Occipital lobe (tissue), 2 donors: ENCODE data around the gene GDPD5. TPM values are rescaled to one million over a fixed set of nuclear protein-coding genes. Genes with fewer than 3 reads are reported as not detected.

Experiments used
- DNase-seq: peaks from one replicate; lab custom pipeline; 2025; lab: John Stamatoyannopoulos, UW
- total RNA-seq: library from RNA; depleted of rRNA; stranded (reverse); fragments of >200 nt; gene quantifications from one replicate; pipeline ENCODE4 v1.2.3, GENCODE V29; 2014

The GDPD5 gene
- total RNA-seq, 1 donor from 2014 or later = 9.8 TPM

DNA sequence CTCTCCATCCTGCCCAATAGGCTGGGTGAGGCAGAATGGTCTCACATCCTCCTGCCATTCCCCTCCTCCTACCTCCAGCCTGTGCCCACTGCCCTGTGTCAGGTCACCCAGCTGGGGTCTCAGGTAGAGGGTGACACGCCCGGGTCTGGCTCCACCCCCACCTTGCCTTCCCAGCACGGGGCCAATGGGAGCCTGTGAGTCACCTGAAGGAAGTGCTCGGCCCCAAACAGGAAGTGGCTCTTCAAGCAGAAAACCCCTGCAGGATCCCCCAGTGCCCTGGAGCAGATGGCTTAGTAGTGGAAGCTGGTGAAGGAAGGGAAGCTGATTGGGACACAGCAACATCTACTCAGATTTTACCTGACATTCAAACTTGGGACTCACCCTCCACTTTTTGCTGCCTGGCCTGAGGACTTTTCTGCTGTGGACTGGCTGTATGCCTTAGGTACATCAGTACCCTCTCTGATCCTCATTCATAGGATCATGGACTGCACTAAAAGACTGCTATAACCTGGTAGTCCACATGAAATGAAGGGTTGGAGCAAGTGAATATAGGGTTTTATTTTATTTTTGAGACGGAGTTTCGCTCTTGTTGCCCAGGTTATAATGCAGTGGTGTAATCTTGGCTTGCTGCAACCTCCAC, 33.4 kb downstream of the GDPD5 start:
- no peak for DNase-seq

DNA sequence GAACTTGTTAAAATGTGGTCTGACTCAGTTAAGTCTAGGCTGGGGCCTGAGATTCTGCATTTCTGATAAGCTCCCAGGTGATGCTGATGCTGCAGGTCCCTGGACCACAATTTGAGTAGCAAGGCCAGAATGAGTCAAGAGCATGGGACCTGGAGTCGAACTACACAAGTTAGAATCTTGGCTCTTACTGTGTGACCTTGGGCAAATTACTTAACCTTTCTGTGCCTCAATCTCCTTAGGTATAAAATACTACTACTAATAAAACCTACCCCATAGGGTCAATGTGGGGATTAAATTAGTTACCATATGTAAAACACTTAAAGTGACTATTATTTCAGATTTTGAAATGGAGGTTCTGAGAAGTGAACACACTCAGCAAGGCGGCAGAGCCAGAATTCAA, 34.3 kb downstream of the GDPD5 start:
- no peak for DNase-seq

DNA sequence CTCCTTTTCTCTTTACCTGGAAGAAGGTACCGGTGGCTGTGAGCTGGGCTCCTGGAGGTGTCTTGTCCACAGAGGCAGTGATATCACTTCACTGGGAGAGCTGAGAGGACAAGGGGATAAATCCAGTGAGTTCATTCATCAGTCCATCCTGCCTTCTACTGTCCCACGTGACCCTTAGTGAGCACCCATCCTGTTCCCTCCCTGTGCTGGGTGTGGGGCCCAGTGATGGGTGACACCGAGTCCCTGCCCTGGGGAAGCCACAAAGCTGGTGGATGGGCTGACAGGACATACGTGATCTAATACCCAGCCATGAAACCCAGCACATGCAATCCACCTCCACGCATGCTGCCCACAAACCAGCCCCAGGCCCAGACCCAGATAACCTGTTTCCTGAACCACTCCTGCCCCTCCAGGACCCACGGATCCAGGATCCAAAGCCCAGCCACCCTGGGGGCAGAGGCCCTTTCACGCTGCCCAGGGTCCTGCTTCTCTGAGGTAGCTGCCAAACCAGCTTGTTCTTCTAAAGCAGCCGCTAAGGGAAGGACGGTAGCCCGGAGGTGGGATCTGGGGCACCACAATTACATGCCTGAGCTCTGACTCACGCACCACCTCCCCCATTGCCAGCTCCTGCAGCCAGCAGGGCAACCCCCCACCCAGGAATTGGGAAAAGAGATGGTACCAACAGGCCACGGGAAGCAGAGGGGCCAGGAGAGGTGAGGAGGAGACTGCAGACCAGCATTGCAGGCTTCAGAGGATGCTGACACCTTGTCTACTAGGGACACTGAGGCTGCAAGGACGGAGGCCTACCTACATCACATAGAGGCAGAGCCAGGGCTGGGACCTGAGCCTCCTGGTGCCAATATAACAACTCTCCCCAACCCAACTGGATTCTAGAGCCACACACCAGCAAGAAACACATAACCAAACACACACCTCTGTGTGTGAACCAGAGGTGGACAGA, 35.2 kb downstream of the GDPD5 start:
- DNase-seq = no peak

DNA sequence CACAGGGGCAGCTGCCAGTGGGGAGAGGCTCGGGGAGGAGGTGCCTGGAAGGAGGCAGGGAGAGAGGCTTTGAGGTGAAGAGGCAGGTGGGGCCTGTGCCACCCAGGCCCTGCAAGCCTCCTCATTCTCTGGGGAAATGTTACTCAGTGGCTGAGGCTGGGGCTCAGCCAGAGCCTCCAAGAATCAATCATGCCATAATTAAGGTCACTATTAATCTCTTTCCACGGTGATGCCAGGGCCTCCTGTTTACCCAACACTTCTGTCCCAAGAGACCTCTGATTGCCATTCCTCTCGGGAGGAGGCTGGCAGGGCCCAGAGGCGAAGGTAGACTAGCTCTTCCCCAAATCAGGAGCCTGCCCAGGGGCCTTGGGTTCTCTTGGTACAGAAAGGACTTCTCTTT, 38.4 kb downstream of the GDPD5 start:
- no peak for DNase-seq

DNA sequence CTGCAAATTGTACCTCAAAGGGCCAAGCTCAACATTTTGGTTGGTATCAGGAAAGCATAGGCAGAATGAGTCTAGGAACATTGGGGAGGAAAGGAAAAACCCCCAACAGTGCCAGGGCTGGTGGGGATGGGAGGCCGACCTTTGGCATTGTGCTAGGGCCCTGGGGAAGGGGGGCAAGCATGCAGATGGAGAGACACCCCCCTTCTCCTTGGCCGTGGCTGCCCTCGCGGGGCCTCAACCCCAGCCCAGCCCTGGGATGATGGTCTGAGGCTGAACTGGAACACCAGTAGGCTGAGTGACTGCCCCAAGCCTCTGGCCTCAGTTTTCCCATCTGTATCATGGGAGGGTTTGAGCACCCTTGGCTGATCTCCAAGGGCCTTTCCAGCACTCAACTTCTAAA, 40.0 kb downstream of the GDPD5 start:
- no peak for DNase-seq

DNA sequence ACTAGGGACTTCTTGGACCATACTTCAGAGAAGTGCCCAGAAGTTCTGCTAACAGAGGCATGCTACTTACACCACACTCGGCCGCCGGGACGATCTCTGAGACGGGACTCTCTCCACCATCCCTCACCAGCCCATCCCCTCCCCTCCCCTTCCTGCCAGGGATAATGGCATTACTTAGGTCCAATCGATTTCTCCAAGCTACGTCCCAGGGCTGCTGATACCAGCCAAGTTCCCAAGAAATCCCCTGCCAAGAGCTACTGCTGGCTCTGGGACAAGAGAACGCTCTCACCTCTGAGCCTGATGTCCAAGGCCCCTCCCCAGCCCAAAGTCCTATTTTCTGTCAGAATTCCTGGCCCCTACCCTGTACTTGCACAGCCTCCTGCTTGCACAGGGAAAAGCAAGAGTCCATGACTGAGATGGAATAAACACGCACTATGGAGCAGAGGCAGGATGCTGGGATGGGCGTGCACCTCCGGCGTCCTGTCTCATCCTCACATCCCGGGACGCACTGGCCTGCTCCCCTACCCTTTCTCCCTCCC, 42.7 kb downstream of the GDPD5 start:
- no peak for DNase-seq

DNA sequence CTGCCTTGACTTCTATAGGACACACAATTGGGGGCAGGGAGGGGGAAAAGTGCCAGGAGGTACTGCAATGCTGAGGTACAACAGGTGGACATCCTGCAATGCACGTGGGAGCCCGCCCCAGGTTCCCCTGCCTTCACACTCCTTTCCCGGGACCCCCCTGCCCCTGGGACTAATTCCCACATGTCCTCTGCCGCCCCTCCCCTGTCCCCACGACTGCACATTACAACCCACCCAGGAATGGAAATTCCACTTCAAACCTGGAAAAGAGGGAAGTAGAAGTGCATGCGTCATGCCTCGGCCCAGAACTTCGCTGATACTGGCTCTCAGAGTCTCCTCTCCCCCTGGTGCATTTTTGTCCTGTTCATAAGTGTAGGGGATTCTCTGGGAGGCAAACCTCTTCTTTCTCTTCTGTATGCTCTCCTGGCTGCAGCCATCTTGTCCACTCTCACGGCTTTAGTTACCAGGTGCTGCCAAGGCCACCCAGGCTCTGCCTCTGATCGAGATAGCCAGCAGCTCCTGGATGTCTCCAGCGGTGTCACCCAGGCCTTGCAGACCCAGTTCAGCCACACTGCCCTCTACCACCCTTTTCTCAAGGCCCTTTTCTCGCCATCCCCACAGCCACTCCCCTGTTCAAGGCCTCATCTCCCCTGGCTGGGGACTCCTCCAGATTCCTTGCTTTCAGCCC, 43.7 kb downstream of the GDPD5 start:
- no peak for DNase-seq

DNA sequence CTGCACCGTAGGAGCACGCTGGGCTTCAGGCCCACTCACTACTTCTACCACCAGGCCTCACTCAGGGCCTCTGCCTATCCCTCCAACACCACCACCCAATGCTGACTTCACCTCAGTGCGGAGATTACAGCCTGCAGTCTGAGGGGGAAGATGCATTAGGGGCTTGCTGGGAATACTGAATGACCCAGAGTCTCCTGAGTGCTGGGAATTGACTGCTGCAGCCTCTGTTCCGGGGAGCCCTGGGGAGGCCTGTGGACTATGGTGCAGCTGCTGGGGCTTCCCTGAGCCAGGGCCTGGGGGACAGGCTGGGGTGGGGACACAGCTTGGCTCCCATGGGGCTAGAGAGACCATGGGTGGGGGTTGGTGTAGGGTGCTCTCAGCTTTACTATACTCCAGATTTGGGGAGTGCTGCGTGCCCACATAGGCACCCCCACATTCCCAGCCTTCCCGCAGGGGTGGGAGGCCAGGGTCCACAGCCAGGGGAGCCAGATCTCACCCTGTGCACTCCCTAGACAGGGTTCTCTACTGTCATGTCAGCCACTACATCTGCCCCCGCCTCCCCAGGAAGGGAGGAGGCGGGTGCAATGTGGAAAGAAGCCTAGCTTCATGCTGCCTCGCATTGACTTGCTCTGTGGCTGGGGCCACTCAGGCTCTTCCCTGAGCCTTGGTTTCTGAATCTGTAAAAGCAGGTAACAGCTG, 44.4 kb downstream of the GDPD5 start:
- DNase-seq = no peak

DNA sequence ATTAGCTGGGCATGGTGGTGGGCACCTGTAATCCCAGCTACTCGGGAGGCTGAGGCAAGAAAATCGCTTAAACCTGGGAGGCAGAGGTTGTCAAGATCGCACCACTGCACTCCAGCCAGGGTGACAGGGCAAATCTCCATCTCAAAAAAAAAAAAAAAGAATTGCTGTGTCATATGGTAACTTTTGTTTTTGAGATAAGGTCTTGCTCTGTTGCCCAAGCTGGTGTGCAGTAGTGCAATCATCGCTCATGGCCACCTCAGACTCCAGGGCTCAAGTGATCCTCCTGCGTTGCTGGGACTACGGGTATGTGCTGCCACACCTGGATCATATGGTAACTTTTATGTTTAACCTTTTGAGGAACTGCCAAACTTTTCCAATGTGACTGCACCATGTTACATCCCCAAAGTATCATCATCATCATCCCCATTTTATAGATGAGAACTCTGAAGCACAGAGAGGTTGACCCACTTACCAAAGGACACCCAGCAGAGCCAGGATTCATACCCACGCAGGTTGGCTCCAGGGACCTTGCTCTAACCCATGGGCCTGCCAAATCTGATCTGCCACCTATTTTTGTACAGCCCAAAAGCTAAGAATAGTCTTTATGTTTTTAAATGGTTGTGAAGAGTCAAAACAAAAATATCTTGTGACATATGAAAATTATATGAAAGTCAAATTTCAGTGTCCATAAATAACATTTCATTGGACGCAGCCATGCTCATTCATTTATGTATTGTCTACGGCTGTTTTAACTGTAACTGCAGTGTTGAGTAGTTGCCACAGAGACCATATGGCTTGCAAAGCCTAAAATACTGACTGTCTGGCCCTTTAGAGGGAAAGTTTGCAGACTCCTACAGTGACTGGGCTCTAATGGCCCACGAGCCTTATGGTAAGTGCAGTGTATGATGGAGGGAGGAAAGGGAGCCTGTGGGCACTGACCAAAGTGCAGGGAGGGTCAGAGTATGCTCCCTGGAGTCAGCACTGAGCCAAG, 45.3 kb downstream of the GDPD5 start:
- no peak for DNase-seq

DNA sequence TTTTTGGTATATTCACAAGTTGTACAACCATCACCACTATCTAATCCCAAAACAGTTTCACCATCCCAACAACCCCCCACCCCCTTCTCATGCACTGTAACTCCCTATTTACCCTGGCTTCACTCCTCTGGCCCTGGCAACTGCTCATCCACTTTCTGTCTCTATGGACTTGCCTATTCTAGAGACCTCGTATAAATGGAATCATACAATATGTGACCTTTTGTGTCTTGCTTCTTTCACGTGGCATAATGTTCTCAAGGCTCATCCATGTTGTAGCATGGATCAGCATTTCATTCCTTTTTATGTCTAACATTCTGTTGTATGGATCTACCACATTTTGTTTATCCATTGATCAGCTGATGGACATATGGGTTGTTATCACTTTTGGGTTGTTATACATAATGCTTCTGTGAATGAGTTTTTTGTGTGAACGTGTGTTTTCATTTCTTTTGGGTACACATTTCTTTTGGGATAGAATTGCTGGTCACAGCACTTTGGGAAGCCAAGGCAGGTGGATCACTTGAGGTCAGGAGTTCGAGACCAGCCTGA, 46.1 kb downstream of the GDPD5 start:
- no peak for DNase-seq

DNA sequence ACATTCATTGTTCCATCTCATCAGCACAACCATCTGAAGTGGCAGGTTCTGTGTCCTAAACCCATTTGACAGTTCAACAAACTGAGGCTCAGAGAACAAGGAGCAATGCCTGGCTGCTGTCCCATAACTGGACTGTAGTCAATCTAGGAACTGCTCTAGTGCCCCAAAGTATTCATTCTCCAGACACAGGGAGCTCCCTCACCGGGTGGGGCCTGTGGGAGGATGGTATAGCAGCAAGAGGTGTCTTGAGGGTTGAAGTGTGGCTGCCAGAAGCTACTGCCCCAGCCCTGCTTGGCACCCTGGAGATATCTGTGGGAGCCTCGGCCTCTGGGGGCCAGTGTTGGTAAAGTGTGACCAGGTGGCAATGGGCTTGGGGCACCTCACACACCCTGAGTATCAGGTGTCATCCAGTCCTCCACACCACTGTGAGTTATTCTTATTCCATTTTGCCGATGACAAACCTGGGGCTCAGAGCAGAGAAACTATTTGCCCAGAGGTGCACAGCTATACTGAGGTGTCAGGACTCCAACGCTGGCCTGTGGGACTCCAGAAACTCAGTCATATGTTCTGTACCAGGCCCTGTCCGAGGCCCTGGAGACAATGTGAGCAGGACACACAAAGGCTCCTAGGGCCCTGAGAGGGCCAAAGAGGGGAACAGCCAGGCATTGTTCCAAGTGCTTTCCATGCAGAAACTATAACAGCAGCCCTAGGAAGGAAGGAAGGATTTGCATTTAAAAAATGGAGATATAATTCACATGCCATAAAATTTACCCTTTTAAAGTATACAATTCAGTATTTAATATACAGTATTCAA, 46.8 kb downstream of the GDPD5 start:
- DNase-seq = no peak

DNA sequence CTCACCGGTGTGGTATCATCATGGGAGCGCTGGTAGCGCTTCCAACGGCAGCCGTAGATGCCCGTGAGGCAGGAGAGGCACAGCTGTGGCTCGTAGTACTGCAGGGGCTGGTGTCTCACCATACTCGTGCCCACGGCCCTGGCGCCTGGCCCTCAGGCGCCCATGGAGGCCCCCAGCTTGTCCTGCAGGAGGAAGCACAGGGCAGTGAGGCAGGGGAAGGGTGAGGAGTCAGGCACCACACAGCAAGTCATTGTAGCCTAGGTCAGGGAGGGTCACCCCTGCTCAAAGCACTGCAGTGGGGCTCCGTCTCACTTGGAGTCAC, 48.2 kb downstream of the GDPD5 start:
- no peak for DNase-seq

DNA sequence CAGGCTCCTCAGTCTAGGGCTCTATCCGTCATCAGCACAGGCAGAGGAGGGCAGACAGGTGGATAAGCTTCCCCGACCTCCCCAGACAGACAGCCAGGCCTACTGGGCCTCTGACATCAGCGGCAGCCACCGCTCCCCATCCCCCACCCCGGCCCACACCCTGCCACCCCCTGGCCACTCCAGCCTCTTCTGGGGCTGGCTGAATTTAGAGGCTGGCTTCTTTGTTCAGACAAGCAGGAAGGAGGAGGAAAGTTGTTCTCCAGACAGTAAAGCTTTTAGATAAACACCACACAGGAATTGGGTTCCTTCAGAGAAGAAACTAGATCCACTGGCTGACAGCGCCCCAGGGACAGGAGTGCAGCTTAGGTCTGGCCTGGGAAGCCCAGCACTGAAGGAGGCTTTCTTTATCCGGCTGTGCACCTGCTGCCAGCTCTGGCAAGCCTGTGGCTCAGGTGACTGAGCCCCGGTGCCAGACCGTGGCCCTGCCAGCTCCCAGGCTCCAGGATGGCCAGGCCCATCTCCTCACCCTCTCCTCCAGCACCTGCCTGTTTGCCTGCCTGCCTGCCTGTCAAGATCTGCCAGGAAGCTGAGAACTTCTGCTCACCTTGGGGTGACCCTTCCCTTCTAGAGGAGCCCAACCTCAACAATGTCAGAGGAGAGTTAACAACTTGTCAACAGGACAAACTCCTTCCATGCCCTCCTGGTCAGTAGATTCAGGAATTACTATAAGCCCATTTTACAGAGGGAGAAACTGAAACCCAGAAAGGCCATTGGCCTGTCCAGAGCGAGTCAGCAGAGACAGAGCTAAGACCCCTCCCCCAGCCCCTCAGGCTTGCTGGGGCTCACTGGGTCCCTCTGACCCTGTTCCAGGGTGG, 48.8 kb downstream of the GDPD5 start:
- DNase-seq = no peak

DNA sequence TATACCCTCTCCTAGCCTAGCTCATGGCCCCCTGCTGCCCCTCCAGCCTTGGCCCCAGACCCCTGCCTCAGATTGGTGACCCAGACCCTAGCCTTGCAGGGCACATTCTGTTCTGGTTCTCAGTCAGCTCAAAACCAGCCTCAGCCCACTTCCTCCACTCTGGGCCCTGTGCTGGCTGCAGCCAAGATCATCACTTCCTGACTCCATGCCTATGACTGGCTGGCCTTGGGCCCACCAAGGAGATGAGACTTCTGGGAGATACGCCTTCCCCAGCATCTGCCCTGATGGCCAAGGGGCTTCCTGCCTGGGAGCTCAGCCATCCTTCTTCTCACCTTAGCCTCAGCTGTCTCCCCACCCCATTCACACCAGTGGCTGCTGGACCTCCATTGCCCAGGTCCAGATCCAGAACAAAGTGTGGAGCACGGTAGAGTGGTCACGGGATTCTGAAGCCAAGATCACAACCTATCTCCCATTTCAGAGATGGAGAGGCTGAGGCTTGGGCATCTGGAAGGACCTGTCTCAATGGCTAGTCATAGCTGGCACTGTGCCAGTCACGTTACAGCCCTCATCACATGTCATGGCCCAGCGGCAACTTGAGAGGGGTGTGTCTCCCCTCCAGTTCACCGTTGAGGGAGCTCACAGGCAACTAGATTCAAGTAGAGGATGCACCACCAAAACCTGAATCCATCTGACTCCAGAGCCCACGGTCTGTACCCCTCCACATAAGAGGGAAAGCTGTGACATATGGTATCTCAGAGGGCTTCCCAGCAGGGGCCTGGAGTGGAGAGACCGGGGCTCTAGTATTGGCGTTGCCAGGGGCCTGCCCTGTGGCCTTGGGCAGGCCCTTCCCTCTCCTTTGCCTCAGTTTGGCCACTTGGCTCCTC, 49.7 kb downstream of the GDPD5 start:
- no peak for DNase-seq

DNA sequence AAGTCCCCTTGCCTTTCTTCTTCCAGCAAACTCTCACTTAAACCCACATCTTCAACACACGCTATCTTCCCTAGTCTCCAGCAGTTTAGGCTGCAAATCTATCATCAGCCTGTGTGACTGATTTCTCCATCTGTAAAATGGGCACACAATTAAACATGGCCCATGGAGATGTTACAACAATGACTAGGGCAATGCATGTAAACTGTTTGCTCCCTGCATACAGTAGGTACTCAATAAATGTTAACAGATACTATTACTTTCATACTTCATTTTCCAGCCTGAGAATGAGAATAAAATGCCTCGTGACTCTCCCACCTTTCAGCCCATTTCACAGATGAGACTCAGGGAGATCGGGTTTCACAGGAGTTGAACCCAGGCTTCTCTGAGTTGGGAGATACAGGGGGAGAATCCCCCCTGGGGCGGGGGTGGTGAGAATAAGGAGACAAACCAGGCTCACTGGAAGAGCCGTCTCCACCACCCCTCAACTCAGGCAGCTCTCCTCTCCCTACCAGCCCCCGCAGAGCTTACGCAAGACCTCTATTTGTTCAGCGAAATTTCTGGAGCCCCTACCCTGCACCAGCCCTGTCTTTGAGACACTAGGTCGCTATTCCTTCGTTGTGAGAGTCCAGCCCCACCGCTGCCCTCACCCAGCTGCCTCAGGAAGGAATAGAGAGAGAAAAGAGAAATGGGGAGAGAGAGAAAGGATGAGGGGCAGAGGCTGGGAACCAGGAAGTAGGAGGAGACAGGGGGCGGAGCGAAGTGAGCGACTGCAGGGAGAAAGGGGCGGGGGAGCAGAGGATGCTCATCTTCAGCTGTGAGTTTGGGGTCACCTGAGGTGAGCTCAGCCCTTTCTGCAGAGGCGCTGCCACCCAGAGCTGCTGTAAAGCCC, 50.6 kb downstream of the GDPD5 start:
- DNase-seq = no peak

DNA sequence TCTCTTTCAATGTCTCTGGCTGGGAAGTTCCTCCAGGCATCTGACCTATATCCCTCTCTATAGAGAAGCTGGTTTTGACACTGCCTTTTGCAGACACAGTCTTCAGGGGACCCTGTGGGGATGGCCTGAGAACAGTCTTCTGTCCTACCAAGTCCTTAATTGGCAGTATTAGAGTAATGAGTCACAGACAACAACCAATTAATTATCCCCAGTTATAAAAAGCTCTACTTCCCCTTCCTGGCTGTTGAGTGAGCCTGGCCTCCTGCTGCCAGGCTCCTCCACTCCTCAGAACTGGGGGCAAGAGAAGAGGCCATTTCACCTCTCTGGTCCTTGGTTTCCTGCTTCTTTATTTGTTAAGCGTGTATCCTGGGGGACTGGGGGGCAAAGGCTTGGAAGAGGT, 51.5 kb downstream of the GDPD5 start:
- no peak for DNase-seq
